ENCODE measurements around the gene SORCS3. TPM values are rescaled to one million over a fixed set of nuclear protein-coding genes. Genes with fewer than 3 reads are reported as not detected.

Gene SORCS3
- total RNA-seq, 1 donor from 2014 or later = 2.0 TPM

GRCh38 chr10:104920476-104920875, 279.4 kb downstream of the SORCS3 start:
- peaks cover 9% of the 10 kb centered on the region for H3K4me1 Mint-ChIP-seq (ENCODE audit: low read depth, unreplicated experiment)
- H3K9me3 Mint-ChIP-seq (ENCODE audit: unreplicated experiment) = no peaks in the 10 kb centered on the region
- H3K4me3 Mint-ChIP-seq (ENCODE audit: unreplicated experiment) = no peak overlapping the region
- H3K27ac Mint-ChIP-seq (ENCODE audit: unreplicated experiment) = no peak overlapping the region
- no peak for DNase-seq
- H3K27me3 Mint-ChIP-seq (ENCODE audit: unreplicated experiment) = peaks cover 2% of the 10 kb centered on the region
- H3K36me3 Mint-ChIP-seq (ENCODE audit: unreplicated experiment) = no peaks in the 10 kb centered on the region
- TF ChIP-seq, protein P1, sequence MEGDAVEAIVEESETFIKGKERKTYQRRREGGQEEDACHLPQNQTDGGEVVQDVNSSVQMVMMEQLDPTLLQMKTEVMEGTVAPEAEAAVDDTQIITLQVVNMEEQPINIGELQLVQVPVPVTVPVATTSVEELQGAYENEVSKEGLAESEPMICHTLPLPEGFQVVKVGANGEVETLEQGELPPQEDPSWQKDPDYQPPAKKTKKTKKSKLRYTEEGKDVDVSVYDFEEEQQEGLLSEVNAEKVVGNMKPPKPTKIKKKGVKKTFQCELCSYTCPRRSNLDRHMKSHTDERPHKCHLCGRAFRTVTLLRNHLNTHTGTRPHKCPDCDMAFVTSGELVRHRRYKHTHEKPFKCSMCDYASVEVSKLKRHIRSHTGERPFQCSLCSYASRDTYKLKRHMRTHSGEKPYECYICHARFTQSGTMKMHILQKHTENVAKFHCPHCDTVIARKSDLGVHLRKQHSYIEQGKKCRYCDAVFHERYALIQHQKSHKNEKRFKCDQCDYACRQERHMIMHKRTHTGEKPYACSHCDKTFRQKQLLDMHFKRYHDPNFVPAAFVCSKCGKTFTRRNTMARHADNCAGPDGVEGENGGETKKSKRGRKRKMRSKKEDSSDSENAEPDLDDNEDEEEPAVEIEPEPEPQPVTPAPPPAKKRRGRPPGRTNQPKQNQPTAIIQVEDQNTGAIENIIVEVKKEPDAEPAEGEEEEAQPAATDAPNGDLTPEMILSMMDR (IDR thresholded peaks at IDR 0.05; ENCODE audit: partially characterized antibody, unreplicated experiment) = no peak

DNA sequence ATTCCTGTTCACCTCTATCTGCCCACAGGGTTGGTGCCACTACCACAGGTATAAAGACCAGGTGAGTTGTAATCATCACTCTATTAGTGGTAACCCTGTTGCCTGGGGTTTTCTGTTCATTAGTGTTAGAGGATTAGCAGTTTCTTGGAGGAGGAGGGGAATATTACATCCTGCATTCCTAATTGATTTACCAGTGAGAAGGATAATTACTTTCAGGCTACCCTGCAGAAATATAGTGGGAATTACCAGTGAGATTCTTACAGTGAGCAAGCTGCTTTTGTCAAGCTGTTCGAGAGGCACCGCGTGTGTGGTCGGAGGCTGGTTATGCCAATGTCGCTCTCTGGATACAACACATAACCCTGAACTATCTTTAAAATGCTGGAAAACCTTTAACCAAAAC, 280.7 kb downstream of the SORCS3 start:
- H3K4me1 Mint-ChIP-seq (ENCODE audit: low read depth, unreplicated experiment) = peaks cover 9% of the 10 kb centered on the region
- no peaks in the 10 kb centered on the region for H3K9me3 Mint-ChIP-seq (ENCODE audit: unreplicated experiment)
- H3K27ac Mint-ChIP-seq (ENCODE audit: unreplicated experiment) = no peak overlapping the region
- H3K27me3 Mint-ChIP-seq (ENCODE audit: unreplicated experiment) = peaks cover 2% of the 10 kb centered on the region
- H3K4me3 Mint-ChIP-seq (ENCODE audit: unreplicated experiment) = no peak overlapping the region
- TF ChIP-seq, protein P1 (IDR thresholded peaks at IDR 0.05; ENCODE audit: partially characterized antibody, unreplicated experiment) = no peak
- H3K36me3 Mint-ChIP-seq (ENCODE audit: unreplicated experiment) = no peaks in the 10 kb centered on the region
- no peak for DNase-seq

GRCh38 chr10:104922810-104923209, 281.7 kb downstream of the SORCS3 start:
- TF ChIP-seq, protein P1 (IDR thresholded peaks at IDR 0.05; ENCODE audit: partially characterized antibody, unreplicated experiment) = no peak

DNA sequence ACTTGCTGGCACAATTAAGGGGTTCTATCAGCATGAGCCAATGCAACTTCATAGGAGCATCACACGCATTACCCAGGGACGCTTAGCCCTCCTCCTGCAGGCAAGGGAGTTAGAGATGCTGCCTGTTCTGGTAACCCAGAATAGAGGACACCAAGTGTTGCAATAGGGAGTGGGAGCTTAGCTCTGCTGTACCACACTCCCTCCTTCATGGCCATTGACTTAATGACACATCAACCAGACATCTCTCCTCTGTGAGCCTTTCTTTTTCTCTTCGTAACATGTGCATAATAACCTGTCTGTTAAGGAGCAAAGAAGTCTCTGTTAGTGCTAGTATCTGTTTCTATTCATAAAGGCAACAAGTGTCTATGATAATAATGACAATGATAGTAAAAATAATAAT, 282.4 kb downstream of the SORCS3 start:
- TF ChIP-seq, protein P1 (IDR thresholded peaks at IDR 0.05; ENCODE audit: partially characterized antibody, unreplicated experiment) = no peak
- H3K9me3 Mint-ChIP-seq (ENCODE audit: unreplicated experiment) = no peaks in the 10 kb centered on the region
- peaks cover 2% of the 10 kb centered on the region for H3K27me3 Mint-ChIP-seq (ENCODE audit: unreplicated experiment)
- peaks cover 9% of the 10 kb centered on the region for H3K4me1 Mint-ChIP-seq (ENCODE audit: low read depth, unreplicated experiment)
- no peaks in the 10 kb centered on the region for H3K36me3 Mint-ChIP-seq (ENCODE audit: unreplicated experiment)
- DNase-seq = no peak
- no peak overlapping the region for H3K27ac Mint-ChIP-seq (ENCODE audit: unreplicated experiment)
- H3K4me3 Mint-ChIP-seq (ENCODE audit: unreplicated experiment) = no peak overlapping the region

More at GRCh38 chr10:104922810-104923209, 281.7 kb downstream of the SORCS3 start:
- Mint-ChIP-seq H3K36me3 (ENCODE audit: unreplicated experiment) (no peaks in the 10 kb centered on the region), H3K4me1 (ENCODE audit: low read depth, unreplicated experiment) (peaks cover 9% of the 10 kb centered on the region), H3K9me3 (ENCODE audit: unreplicated experiment) (no peaks in the 10 kb centered on the region), H3K27me3 (ENCODE audit: unreplicated experiment) (peaks cover 2% of the 10 kb centered on the region), H3K4me3 (ENCODE audit: unreplicated experiment) (no peak overlapping the region), H3K27ac (ENCODE audit: unreplicated experiment) (no peak overlapping the region)
- no peak for DNase-seq

GRCh38 chr10:104924101-104924795, 283.2 kb downstream of the SORCS3 start:
- Mint-ChIP-seq H3K9me3 (ENCODE audit: unreplicated experiment) (no peaks in the 10 kb centered on the region), H3K4me3 (ENCODE audit: unreplicated experiment) (no peak overlapping the region), H3K36me3 (ENCODE audit: unreplicated experiment) (no peaks in the 10 kb centered on the region), H3K4me1 (ENCODE audit: low read depth, unreplicated experiment) (peaks cover 12% of the 10 kb centered on the region), H3K27me3 (ENCODE audit: unreplicated experiment) (peaks cover 5% of the 10 kb centered on the region), H3K27ac (ENCODE audit: unreplicated experiment) (no peak overlapping the region)
- TF ChIP-seq, protein P1 (IDR thresholded peaks at IDR 0.05; ENCODE audit: partially characterized antibody, unreplicated experiment) = no peak
- DNase-seq = no peak
